SK-N-MC (cell line): ENCODE results near the gene CWH43.
"Not testable (repeated sequence)": the region's sequence is repeated elsewhere in the genome, so short reads cannot be mapped to it uniquely, and the experiment has no call there.

Source experiments
- EZH2 ChIP-seq: fragments of 200-600 bp; sonication (generic); IDR thresholded peaks from one replicate; pipeline ENCODE4 v1.6.1; 2017; ENCODE audit warnings: antibody characterized with exemption
- FOXP2 ChIP-seq: optimal IDR thresholded peaks from 2 replicates; pipeline ENCODE3; 2011; ENCODE audit warnings: mild to moderate bottlenecking, moderate library complexity; ENCODE audit not compliant: insufficient read depth; ENCODE audit errors: extremely low read length, control extremely low read depth
- POLR2AphosphoS5 ChIP-seq: IDR thresholded peaks from 2 replicates; pipeline ENCODE4 v1.6.1; 2012; ENCODE audit warnings: mild to moderate bottlenecking, low read depth, low read length, borderline replicate concordance

DNA sequence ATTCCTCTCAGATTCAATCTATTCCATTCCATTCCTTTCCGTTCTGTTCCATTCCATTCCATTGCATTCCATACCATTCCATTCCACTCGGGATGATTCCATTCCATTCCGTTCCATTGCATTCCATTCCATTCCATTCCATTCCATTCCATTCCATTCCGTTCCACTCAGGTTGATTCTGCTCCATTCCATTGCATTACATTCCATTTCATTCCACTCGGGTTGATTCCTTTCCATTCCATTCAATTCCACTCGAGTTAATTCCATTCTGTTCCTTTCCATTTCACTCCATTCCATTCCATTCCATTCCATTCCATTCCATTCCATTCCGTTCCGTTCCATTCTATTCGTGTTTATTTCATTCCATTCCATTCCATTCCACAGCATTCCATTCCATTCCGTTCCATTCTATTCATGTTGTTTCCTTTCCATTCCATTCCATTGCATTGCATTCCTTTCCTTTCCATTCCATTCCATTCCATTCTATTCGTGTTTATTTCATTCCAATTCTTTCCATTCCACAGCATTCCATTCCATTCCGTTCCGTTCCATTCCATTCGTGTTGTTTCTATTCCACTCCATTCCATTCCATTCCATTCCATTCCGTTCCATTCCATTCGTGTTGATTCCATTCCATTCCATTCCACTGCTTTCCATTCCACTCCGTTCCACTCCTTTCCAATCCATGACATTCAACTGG, 118.3 kb downstream of the CWH43 start:
- not testable (repeated sequence) for TF ChIP-seq FOXP2, POLR2AphosphoS5, EZH2
